ENCODE data around the gene PAX2. TPM values are rescaled to one million over a fixed set of nuclear protein-coding genes. Genes with fewer than 3 reads are reported as not detected.

PAX2 gene
- total and polyA plus RNA-seq, 2 experiments from 2014 or later: not detected

DNA sequence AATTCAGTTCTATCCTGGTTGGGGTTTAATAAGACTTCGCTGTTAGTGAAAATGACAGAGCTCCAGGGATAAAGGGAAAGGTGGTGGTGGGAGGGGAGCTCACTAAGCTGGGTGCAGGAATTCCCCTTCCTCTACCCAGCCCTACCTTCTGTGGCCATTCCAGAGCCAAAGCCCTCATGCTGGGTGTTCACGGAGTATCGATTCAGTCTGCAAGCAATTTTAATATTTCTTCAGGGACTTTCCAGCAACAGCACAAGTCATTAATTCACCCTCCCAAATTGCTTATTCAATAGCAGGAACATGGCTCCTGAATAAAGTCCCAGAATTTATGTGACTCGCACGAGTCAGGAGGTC is 22.0 kb downstream of the PAX2 start:
- H3K4me2 ChIP-seq (ENCODE audit: unreplicated experiment): no peak overlapping the region
- H4K20me1 ChIP-seq (ENCODE audit: insufficient read depth): no peaks in the 10 kb centered on the region
- H3K79me2 ChIP-seq (ENCODE audit: insufficient read depth): no peaks in the 10 kb centered on the region
- H3K27ac ChIP-seq: no peak overlapping the region
- no peaks in the 10 kb centered on the region for H3K4me1 ChIP-seq (ENCODE audit: insufficient read depth)
- H3K9me3 ChIP-seq (ENCODE audit: low read depth): no peaks in the 10 kb centered on the region
- in situ Hi-C loops (cut with MboI): no loop called here
- H3K9me2 ChIP-seq (ENCODE audit: insufficient read depth): no peaks in the 10 kb centered on the region
- no peak for TF ChIP-seq EZH2phosphoT487 (IDR thresholded peaks at IDR 0.05; ENCODE audit: insufficient read depth, low read depth)
- TF ChIP-seq EZH2 (IDR thresholded peaks at IDR 0.05; ENCODE audit: insufficient read depth, poor library complexity, severe bottlenecking): no peak
- no peaks in the 10 kb centered on the region for H3F3A ChIP-seq (ENCODE audit: insufficient read depth)
- no peak for DNase-seq
- H3K27me3 ChIP-seq (replicated peaks; ENCODE audit: insufficient read depth): peaks cover 77% of the 10 kb centered on the region
- no peak overlapping the region for H3K9ac ChIP-seq
- H3K36me3 ChIP-seq (ENCODE audit: low read depth): no peaks in the 10 kb centered on the region
- WGBS, 2 experiments (ENCODE audit: low coverage in 1 of 2, low lambda C conversion rate in 2 of 2, missing lambda C conversion rate in 2 of 2): 47 to 50% methylated on average over 5 of the region's 5 CpGs
- no peak overlapping the region for H3K4me3 ChIP-seq
- no peak overlapping the region for H2AFZ ChIP-seq

DNA sequence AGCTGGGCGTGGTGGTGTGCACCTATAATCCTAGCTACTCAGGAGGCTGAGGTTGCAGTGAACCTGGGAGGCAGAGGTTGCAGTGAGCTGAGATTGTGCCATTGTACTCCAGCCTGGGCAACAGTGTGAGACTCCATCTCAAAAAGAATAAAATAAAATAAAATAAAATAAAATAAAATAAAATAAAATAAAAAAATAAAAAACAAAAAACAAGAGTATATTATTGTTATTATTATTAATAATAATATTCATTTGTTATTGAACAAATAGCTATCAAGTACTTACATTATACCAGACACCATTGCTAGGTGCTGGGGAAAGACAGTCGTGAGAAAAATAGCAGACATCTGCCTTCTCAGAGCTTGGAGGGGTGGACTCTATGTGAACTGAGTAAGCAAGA is 24.1 kb downstream of the PAX2 start:
- TF ChIP-seq EZH2phosphoT487 (IDR thresholded peaks at IDR 0.05; ENCODE audit: insufficient read depth, low read depth): no peak
- no peak for TF ChIP-seq EZH2 (IDR thresholded peaks at IDR 0.05; ENCODE audit: insufficient read depth, poor library complexity, severe bottlenecking)
- 43 to 44% methylated on average over 2 of the region's 2 CpGs for WGBS, 2 experiments (ENCODE audit: low coverage in 1 of 2, low lambda C conversion rate in 2 of 2, missing lambda C conversion rate in 2 of 2)
- H3K36me3 ChIP-seq (ENCODE audit: low read depth): no peaks in the 10 kb centered on the region
- no peaks in the 10 kb centered on the region for H3K9me2 ChIP-seq (ENCODE audit: insufficient read depth)
- H3K9me3 ChIP-seq (ENCODE audit: low read depth): no peaks in the 10 kb centered on the region
- DNase-seq: no peak
- no peaks in the 10 kb centered on the region for H3F3A ChIP-seq (ENCODE audit: insufficient read depth)
- no peak overlapping the region for H3K27ac ChIP-seq
- no peaks in the 10 kb centered on the region for H4K20me1 ChIP-seq (ENCODE audit: insufficient read depth)
- no peak overlapping the region for H3K9ac ChIP-seq
- H3K79me2 ChIP-seq (ENCODE audit: insufficient read depth): no peaks in the 10 kb centered on the region
- no peak overlapping the region for H3K4me2 ChIP-seq (ENCODE audit: unreplicated experiment)
- H2AFZ ChIP-seq: no peak overlapping the region
- peaks cover 78% of the 10 kb centered on the region for H3K27me3 ChIP-seq (replicated peaks; ENCODE audit: insufficient read depth)
- H3K4me3 ChIP-seq: no peak overlapping the region
- H3K4me1 ChIP-seq (ENCODE audit: insufficient read depth): no peaks in the 10 kb centered on the region
- in situ Hi-C loops (cut with MboI): no loop called here

DNA sequence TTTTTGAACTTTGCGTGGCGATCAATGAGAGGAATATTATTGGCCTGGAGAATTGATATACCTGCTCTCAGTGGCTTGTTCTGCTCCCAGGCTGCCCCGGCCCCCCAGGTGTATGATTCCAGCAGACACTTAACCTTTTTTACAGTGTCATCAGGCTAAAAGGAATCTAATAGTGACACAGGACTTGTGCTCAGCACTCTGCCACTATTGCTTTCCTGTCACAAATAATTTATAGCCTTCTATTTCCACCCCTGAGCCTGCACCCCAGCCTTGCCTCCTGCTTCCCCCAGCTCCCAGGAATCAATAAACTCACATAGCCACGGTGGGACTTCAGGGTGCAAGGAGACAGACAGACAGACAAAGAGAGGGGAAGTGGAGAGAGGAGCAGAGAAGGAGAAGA is 28.3 kb downstream of the PAX2 start:
- in situ Hi-C loops (cut with MboI): no loop called here
- Histone ChIP-seq H3K4me2 (ENCODE audit: unreplicated experiment) (no peak overlapping the region), H4K20me1 (ENCODE audit: insufficient read depth) (no peaks in the 10 kb centered on the region), H3K4me3 (no peak overlapping the region), H3K4me1 (ENCODE audit: insufficient read depth) (no peaks in the 10 kb centered on the region), H3K79me2 (ENCODE audit: insufficient read depth) (no peaks in the 10 kb centered on the region), H3K27me3 (replicated peaks; ENCODE audit: insufficient read depth) (peaks cover 69% of the 10 kb centered on the region), H3K36me3 (ENCODE audit: low read depth) (no peaks in the 10 kb centered on the region), H2AFZ (no peak overlapping the region), H3K9ac (no peak overlapping the region), H3K27ac (no peak overlapping the region), H3K9me2 (ENCODE audit: insufficient read depth) (no peaks in the 10 kb centered on the region), H3K9me3 (ENCODE audit: low read depth) (no peaks in the 10 kb centered on the region), H3F3A (ENCODE audit: insufficient read depth) (no peaks in the 10 kb centered on the region)
- no peak for TF ChIP-seq EZH2 (IDR thresholded peaks at IDR 0.05; ENCODE audit: insufficient read depth, poor library complexity, severe bottlenecking)
- DNase-seq: no peak
- WGBS, 2 experiments (ENCODE audit: low coverage in 1 of 2, low lambda C conversion rate in 2 of 2, missing lambda C conversion rate in 2 of 2): 49 to 50% methylated on average over 4 of the region's 4 CpGs

DNA sequence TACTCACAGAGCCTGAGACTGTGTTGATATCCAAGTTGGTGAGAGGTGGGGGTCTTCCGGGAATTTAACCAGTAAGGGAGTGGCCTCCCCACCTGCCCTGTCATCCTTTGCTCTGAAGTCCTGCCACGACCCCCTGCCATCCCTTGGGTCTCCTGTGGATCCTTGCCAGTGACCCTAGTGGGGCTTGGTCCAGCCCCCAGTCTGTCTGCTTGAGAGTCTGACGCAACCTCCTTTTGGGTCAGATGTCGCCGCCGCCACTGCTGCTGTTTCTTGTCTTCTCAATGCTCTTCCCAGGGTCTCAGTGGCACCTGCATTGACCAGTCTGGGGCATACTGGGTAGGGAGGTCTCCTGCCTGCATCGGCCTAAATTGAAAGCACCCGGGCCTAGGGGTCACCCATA is 28.8 kb downstream of the PAX2 start:
- no peaks in the 10 kb centered on the region for H3K36me3 ChIP-seq (ENCODE audit: low read depth)
- H3K9me3 ChIP-seq (ENCODE audit: low read depth): no peaks in the 10 kb centered on the region
- H3K79me2 ChIP-seq (ENCODE audit: insufficient read depth): no peaks in the 10 kb centered on the region
- peaks cover 69% of the 10 kb centered on the region for H3K27me3 ChIP-seq (replicated peaks; ENCODE audit: insufficient read depth)
- no peaks in the 10 kb centered on the region for H3K9me2 ChIP-seq (ENCODE audit: insufficient read depth)
- 72 to 76% methylated on average over 8 of the region's 8 CpGs for WGBS, 2 experiments (ENCODE audit: low coverage in 1 of 2, low lambda C conversion rate in 2 of 2, missing lambda C conversion rate in 2 of 2)
- H3K4me1 ChIP-seq (ENCODE audit: insufficient read depth): no peaks in the 10 kb centered on the region
- DNase-seq: no peak
- H3K9ac ChIP-seq: no peak overlapping the region
- no peaks in the 10 kb centered on the region for H4K20me1 ChIP-seq (ENCODE audit: insufficient read depth)
- TF ChIP-seq EZH2 (IDR thresholded peaks at IDR 0.05; ENCODE audit: insufficient read depth, poor library complexity, severe bottlenecking) (no peak), EZH2phosphoT487 (IDR thresholded peaks at IDR 0.05; ENCODE audit: insufficient read depth, low read depth) (no peak)
- H3K27ac ChIP-seq: no peak overlapping the region
- in situ Hi-C loops (cut with MboI): no loop called here
- no peaks in the 10 kb centered on the region for H3F3A ChIP-seq (ENCODE audit: insufficient read depth)
- no peak overlapping the region for H3K4me2 ChIP-seq (ENCODE audit: unreplicated experiment)
- no peak overlapping the region for H2AFZ ChIP-seq
- H3K4me3 ChIP-seq: no peak overlapping the region

DNA sequence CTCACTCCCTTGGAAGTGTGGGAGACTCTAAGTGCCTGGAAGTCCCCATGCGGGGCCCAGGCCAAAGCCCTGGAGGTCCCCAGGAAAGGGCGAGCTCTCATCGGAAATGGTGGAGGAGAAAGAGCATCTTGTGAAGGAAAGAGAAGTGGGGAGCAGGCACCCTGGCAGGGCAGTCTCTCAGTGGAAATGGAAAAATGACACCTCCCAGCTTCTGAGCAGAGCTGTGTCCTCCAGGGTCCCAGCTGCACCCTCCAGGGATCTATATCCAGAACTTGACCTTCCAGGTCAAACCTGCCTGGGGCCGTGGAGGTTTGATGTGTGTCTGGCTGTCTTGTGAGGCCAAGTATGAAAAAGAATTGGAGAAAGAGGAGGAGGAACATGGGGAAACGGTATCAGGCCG is 29.5 kb downstream of the PAX2 start:
- no peak overlapping the region for H3K9ac ChIP-seq
- H4K20me1 ChIP-seq (ENCODE audit: insufficient read depth): no peaks in the 10 kb centered on the region
- H3K9me3 ChIP-seq (ENCODE audit: low read depth): no peaks in the 10 kb centered on the region
- peaks cover 69% of the 10 kb centered on the region for H3K27me3 ChIP-seq (replicated peaks; ENCODE audit: insufficient read depth)
- no peak overlapping the region for H3K4me2 ChIP-seq (ENCODE audit: unreplicated experiment)
- H3K36me3 ChIP-seq (ENCODE audit: low read depth): no peaks in the 10 kb centered on the region
- no peaks in the 10 kb centered on the region for H3K79me2 ChIP-seq (ENCODE audit: insufficient read depth)
- H3K9me2 ChIP-seq (ENCODE audit: insufficient read depth): no peaks in the 10 kb centered on the region
- no peaks in the 10 kb centered on the region for H3F3A ChIP-seq (ENCODE audit: insufficient read depth)
- no peak for DNase-seq
- no peaks in the 10 kb centered on the region for H3K4me1 ChIP-seq (ENCODE audit: insufficient read depth)
- no peak for TF ChIP-seq EZH2phosphoT487 (IDR thresholded peaks at IDR 0.05; ENCODE audit: insufficient read depth, low read depth)
- WGBS, 2 experiments (ENCODE audit: low coverage in 1 of 2, low lambda C conversion rate in 2 of 2, missing lambda C conversion rate in 2 of 2): 39 to 42% methylated on average over 6 of the region's 6 CpGs
- H3K4me3 ChIP-seq: no peak overlapping the region
- in situ Hi-C loops (cut with MboI): no loop called here
- no peak overlapping the region for H2AFZ ChIP-seq
- H3K27ac ChIP-seq: no peak overlapping the region
